Liver (tissue), 9 donors: ENCODE results near the gene VWA5A. TPM values are rescaled to one million over a fixed set of nuclear protein-coding genes. Genes with fewer than 3 reads are reported as not detected.
A peak's percentile ranks its signal among the peaks of the same experiment; 100 is the strongest.

ENCODE experiments used
- DNase-seq: peaks from one replicate; pipeline ENCODE4 v3.0.0-alpha.2; 2017; ENCODE audit warnings: low spot score
- H3K27ac ChIP-seq, 2 donors: one replicate each; pipeline ENCODE4 v1.7.0; 2013; ENCODE audit warnings: inconsistent platforms in 2 of 2, low read length in 2 of 2, control low read depth in 1 of 2, low read depth in 1 of 2, mild to moderate bottlenecking in 1 of 2
- H3K27me3 ChIP-seq, 4 donors: one replicate each; pipeline versions ENCODE4 v1.6.1 to v1.7.0; 2013; ENCODE audit warnings: low read length in 3 of 4, inconsistent platforms in 1 of 4, mild to moderate bottlenecking in 1 of 4, moderate library complexity in 1 of 4; ENCODE audit not compliant: control insufficient read depth in 4 of 4, insufficient read depth in 4 of 4
- H3K36me3 ChIP-seq, 4 donors: one replicate each; pipeline versions ENCODE4 v1.6.1 to v1.7.0; 2013; ENCODE audit warnings: low read length in 3 of 4, mild to moderate bottlenecking in 3 of 4, low read depth in 1 of 4, moderate library complexity in 1 of 4; ENCODE audit not compliant: control insufficient read depth in 4 of 4, insufficient read depth in 3 of 4
- H3K4me1 ChIP-seq, 4 donors: one replicate each; pipeline versions ENCODE4 v1.6.1 to v1.7.0; 2013; ENCODE audit warnings: low read length in 3 of 4, mild to moderate bottlenecking in 3 of 4, moderate library complexity in 1 of 4; ENCODE audit not compliant: control insufficient read depth in 4 of 4, insufficient read depth in 4 of 4
- H3K4me3 ChIP-seq, 3 donors: one replicate each; pipeline versions ENCODE4 v1.6.1 to v1.7.0; 2013; ENCODE audit warnings: low read length in 3 of 3, control low read depth in 1 of 3, low read depth in 1 of 3, mild to moderate bottlenecking in 1 of 3
- H3K9ac ChIP-seq, 2 donors: one replicate each; pipeline ENCODE4 v1.7.0; 2013; ENCODE audit warnings: low read length in 2 of 2, mild to moderate bottlenecking in 2 of 2, moderate library complexity in 2 of 2, control low read depth in 1 of 2, low read depth in 1 of 2
- H3K9me3 ChIP-seq, 4 donors: one replicate each; pipeline versions ENCODE4 v1.6.1 to v1.7.0; 2013; ENCODE audit warnings: low read length in 3 of 4; ENCODE audit not compliant: control insufficient read depth in 4 of 4
- ATF3 ChIP-seq: IDR thresholded peaks from 2 replicates; pipeline ENCODE4 v1.6.1; 2016; ENCODE audit warnings: antibody characterized with exemption
- CTCF ChIP-seq: fragments of 150-350 bp; IDR thresholded peaks from 2 replicates; pipeline ENCODE4 v1.5.1; 2017; ENCODE audit warnings: improper control_type of control experiment, low read depth, low read length; ENCODE audit not compliant: missing input control
- EGR1 ChIP-seq, 2 donors: IDR thresholded peaks; 2 replicates each; pipeline ENCODE4 v1.6.1; 2016 to 2018; ENCODE audit warnings: antibody characterized with exemption in 2 of 2, low read depth in 2 of 2
- FOXA1 ChIP-seq: IDR thresholded peaks from 2 replicates; pipeline ENCODE4 v1.6.1; 2016; ENCODE audit warnings: antibody characterized with exemption
- FOXA2 ChIP-seq: IDR thresholded peaks from 2 replicates; pipeline ENCODE4 v1.6.1; 2016; ENCODE audit warnings: antibody characterized with exemption
- GABPA ChIP-seq, 2 donors: IDR thresholded peaks in 1 of 2; conservative IDR thresholded peaks in 1 of 2; 2 replicates each; pipeline ENCODE4 v1.6.1; 2016; ENCODE audit warnings: antibody characterized with exemption in 2 of 2, mild to moderate bottlenecking in 1 of 2, moderate library complexity in 1 of 2
- HNF4A ChIP-seq, 2 donors: conservative IDR thresholded peaks; 2 replicates each; pipeline ENCODE4 v1.6.1; 2016; ENCODE audit warnings: antibody characterized with exemption in 2 of 2, mild to moderate bottlenecking in 2 of 2
- HNF4G ChIP-seq: IDR thresholded peaks from 2 replicates; pipeline ENCODE4 v1.6.1; 2016; ENCODE audit warnings: antibody characterized with exemption
- JUND ChIP-seq, 2 donors: IDR thresholded peaks; 2 replicates each; pipeline ENCODE4 v1.6.1; 2016; ENCODE audit warnings: antibody characterized with exemption in 2 of 2
- MAX ChIP-seq: IDR thresholded peaks from 2 replicates; pipeline ENCODE4 v1.6.1; 2016; ENCODE audit warnings: antibody characterized with exemption
- NR2F2 ChIP-seq: IDR thresholded peaks from 2 replicates; pipeline ENCODE4 v1.6.1; 2016; ENCODE audit warnings: antibody characterized with exemption
- RAD21 ChIP-seq, 2 donors: IDR thresholded peaks; 2 replicates each; pipeline ENCODE4 v1.6.1; 2016; ENCODE audit warnings: antibody characterized with exemption in 2 of 2, mild to moderate bottlenecking in 2 of 2
- REST ChIP-seq: IDR thresholded peaks from 2 replicates; pipeline ENCODE4 v1.6.1; 2016; ENCODE audit warnings: antibody characterized with exemption, mild to moderate bottlenecking
- RXRA ChIP-seq, 2 donors: IDR thresholded peaks; 2 replicates each; pipeline ENCODE4 v1.6.1; 2017 to 2018; ENCODE audit warnings: antibody characterized with exemption in 2 of 2, mild to moderate bottlenecking in 1 of 2
- SP1 ChIP-seq: IDR thresholded peaks from 2 replicates; pipeline ENCODE4 v1.6.1; 2018; ENCODE audit warnings: antibody characterized with exemption, mild to moderate bottlenecking
- TAF1 ChIP-seq: conservative IDR thresholded peaks from 2 replicates; pipeline ENCODE4 v1.6.1; 2016; ENCODE audit warnings: antibody characterized with exemption, mild to moderate bottlenecking
- YY1 ChIP-seq: IDR thresholded peaks from 2 replicates; pipeline ENCODE4 v1.6.1; 2016; ENCODE audit warnings: antibody characterized with exemption, mild to moderate bottlenecking
- ZBTB33 ChIP-seq: IDR thresholded peaks from 2 replicates; pipeline ENCODE4 v1.6.1; 2016; ENCODE audit warnings: antibody characterized with exemption
- WGBS: extraction: QIAGEN DNeasy Blood & Tissue Kit; methylation state at CpG from one replicate; pipeline ENCODE4 v1.1.7; 2013; 5-methylcytosine and 5-hydroxymethylcytosine counted together
- polyA plus RNA-seq, 2 donors: library from polyadenylated mRNA; stranded (reverse) in 1 of 2; unstranded in 1 of 2; fragments of 200-250 nt in 1 of 2; fragments of >200 nt in 1 of 2; fragmentation: Nextera tagmentation in 1 of 2; extraction: Ambion mirVana in 1 of 2; gene quantifications; one replicate each; pipeline versions ENCODE4 v1.2.1 to v1.2.3, GENCODE V29; 2013 to 2015
- total RNA-seq, 2 donors: library from RNA; depleted of rRNA; stranded (reverse); fragments of >200 nt; gene quantifications; one replicate each; pipeline ENCODE4 v1.2.3, GENCODE V29; 2014
- donor health status: healthy.
- donor health status: healthy.
- donor health status: healthy.
- donor health status: healthy.
- donor health status: healthy.

VWA5A gene
- 1 to 10 TPM; 2.3 to 5.7 TPM for total RNA-seq
- 1 to 10 TPM; 3.4 to 4.0 TPM for polyA plus RNA-seq

GRCh38 chr11:124114942-124115781 lies at the start of gene VWA5A:
Gene VWA5A, plus strand, starts transcription at chr11:124115450. Its CDS starts 2,062 bp downstream, at chr11:124117512.
- peak within 1 kb of the TSS; percentile 67 to 78 for H3K9ac ChIP-seq
- peaks cover 0 to 4% (median 1%) of the 10 kb centered on the region in 4 donors for H3K36me3 ChIP-seq
- peak; percentile 66 for DNase-seq
- H3K27me3 ChIP-seq: no peaks in the 10 kb centered on the region
- H3K4me3 ChIP-seq: peak within 1 kb of the TSS; percentile 55 to 91 (median 73)
- peak within 1 kb of the TSS in 1 of 2 donors; percentile 40 for H3K27ac ChIP-seq
- peaks cover 0 to 8% (median 3%) of the 10 kb centered on the region in 4 donors for H3K4me1 ChIP-seq
- no peaks in the 10 kb centered on the region for H3K9me3 ChIP-seq
- TF ChIP-seq NR2F2: no peak
- TF ChIP-seq REST: peak; percentile 68
- peak; percentile 7 for TF ChIP-seq FOXA2
- peak; percentile 97 for TF ChIP-seq TAF1
- peak; percentile 32 to 60 for TF ChIP-seq HNF4A (conservative IDR thresholded peaks at IDR 0.05)
- TF ChIP-seq YY1: peak; percentile 90
- TF ChIP-seq HNF4G: no peak
- no peak for TF ChIP-seq FOXA1
- TF ChIP-seq JUND (IDR thresholded peaks at IDR 0.05): peak; percentile 86 to 88
- TF ChIP-seq EGR1 (IDR thresholded peaks at IDR 0.05; ENCODE audit: low read depth in 2 of 2): peak; percentile 50 to 62
- TF ChIP-seq CTCF: no peak
- peak; percentile 49 for TF ChIP-seq ZBTB33
- TF ChIP-seq GABPA (IDR thresholded peaks at IDR 0.05 in 1 of 2, conservative IDR thresholded peaks at IDR 0.05 in 1 of 2): peak; percentile 19 to 73
- peak; percentile 20 to 32 for TF ChIP-seq RAD21 (IDR thresholded peaks at IDR 0.05)
- TF ChIP-seq MAX: peak; percentile 60
- no peak for TF ChIP-seq ATF3
- TF ChIP-seq SP1: peak; percentile 50
- no peak for TF ChIP-seq RXRA (IDR thresholded peaks at IDR 0.05)
- 2% methylated on average over 16 of the region's 16 CpGs for WGBS
